Measurements from ENCODE around the gene SAXO1.

DNA sequence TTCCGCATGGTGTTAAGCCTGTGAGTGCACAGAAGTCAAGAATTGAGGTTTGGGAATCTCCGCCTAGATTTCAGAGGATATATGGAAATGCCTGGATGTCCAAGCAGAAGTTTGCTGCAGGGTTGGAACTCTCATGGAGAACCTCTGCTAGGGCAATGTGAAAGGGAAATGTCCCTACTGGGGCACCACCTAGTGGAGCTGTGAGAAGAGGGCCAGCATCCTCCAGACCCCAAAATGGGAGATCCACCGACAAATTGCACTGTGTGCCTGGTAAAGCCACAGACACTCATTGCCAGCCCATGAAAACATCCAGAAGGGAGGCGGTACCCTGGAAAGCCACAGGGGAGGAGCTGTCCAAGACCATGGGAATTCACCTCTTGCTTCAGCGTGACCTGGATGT, 3.6 kb upstream of the SAXO1 start:
- TF ChIP-seq POLR2AphosphoS5 (IDR thresholded peaks at IDR 0.05; ENCODE audit: low read depth, low read length) (no peak), TAF1 (IDR thresholded peaks at IDR 0.05; ENCODE audit: borderline replicate concordance, low read depth, low read length) (no peak), POLR2A (IDR thresholded peaks at IDR 0.05; ENCODE audit: low read depth, low read length) (no peak)

Measured in GM12892 (cell line).